Osteoblast (primary cell): ENCODE measurements around the gene SHISA6. TPM values are rescaled to one million over a fixed set of nuclear protein-coding genes. Genes with fewer than 3 reads are reported as not detected.

Experiments
- DNase-seq: peaks from one replicate; pipeline ENCODE4 v3.0.0; 2011; ENCODE audit warnings: low spot score, mixed read lengths; ENCODE audit not compliant: insufficient read length; ENCODE audit errors: missing footprints
- H2AFZ ChIP-seq: 2 replicates; pipeline ENCODE4 v1.6.0; 2011; ENCODE audit warnings: mild to moderate bottlenecking, low read length
- H3K27ac ChIP-seq: 2 replicates; pipeline ENCODE4 v1.5.1; 2011; ENCODE audit warnings: mild to moderate bottlenecking, low read depth, low read length, moderate library complexity
- H3K27me3 ChIP-seq: 2 replicates; pipeline ENCODE4 v1.6.0; 2012; ENCODE audit warnings: mild to moderate bottlenecking, control low read depth, inconsistent platforms, low read length, moderate library complexity; ENCODE audit not compliant: insufficient read depth
- H3K36me3 ChIP-seq: 2 replicates; pipeline ENCODE4 v1.5.1; 2011; ENCODE audit warnings: mild to moderate bottlenecking, low read length, control low read depth, moderate library complexity; ENCODE audit not compliant: insufficient read depth
- H3K4me1 ChIP-seq: 2 replicates; pipeline ENCODE4 v1.5.1; 2011; ENCODE audit warnings: mild to moderate bottlenecking, low read length, control low read depth, moderate library complexity; ENCODE audit not compliant: insufficient read depth
- H3K4me2 ChIP-seq: 2 replicates; pipeline ENCODE4 v1.6.0; 2011; ENCODE audit warnings: mild to moderate bottlenecking, low read length; ENCODE audit not compliant: insufficient read depth
- H3K4me3 ChIP-seq: fragments of 200-600 bp; sonication (generic); 3 replicates; pipeline ENCODE4 v1.5.1; 2012; ENCODE audit warnings: mild to moderate bottlenecking, low read length, inconsistent platforms; ENCODE audit not compliant: insufficient read depth
- H3K79me2 ChIP-seq: 2 replicates; pipeline ENCODE4 v1.6.0; 2012; ENCODE audit warnings: mild to moderate bottlenecking, low read length, control low read depth, inconsistent platforms; ENCODE audit not compliant: insufficient read depth
- H3K9me3 ChIP-seq: 2 replicates; pipeline ENCODE4 v1.5.1; 2011; ENCODE audit warnings: low read depth, low read length, control low read depth
- H4K20me1 ChIP-seq: 2 replicates; pipeline ENCODE4 v1.6.0; 2012; ENCODE audit warnings: mild to moderate bottlenecking, low read length, control low read depth; ENCODE audit not compliant: insufficient read depth
- total RNA-seq: library from RNA; depleted of rRNA; stranded (reverse); fragments of >200 nt; gene quantifications from 2 replicates; pipeline ENCODE4 v1.2.3, GENCODE V29; 2012
- TF ChIP-seq, protein P1 (sequence below): IDR thresholded peaks from 2 replicates; pipeline ENCODE4 v1.5.1; 2011; ENCODE audit warnings: mild to moderate bottlenecking, low read depth, low read length, moderate library complexity; ENCODE audit errors: extremely low read depth

SHISA6 gene
- total RNA-seq, 1 donor: not detected

DNA sequence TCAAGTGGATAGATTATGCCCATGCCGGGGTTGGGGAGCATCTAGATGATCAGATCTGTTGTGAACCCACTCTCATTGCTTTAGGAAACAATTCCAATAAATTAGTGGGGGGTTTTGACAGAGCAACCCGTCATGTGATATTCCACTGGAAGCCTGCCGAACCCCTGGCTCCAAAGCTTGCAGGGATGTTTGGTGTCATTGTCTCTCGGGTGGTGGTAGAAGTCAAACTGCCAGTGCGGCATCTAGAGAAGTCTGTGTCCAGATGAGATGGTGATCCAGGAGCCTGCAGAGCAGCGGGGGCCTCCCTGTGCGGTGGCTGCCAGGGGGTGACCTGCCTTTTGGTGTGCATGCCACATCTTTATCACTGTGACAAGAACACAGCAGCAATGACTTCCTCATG is 91.7 kb downstream of the SHISA6 start:
- H4K20me1 ChIP-seq: no peaks in the 10 kb centered on the region
- H3K27ac ChIP-seq: no peak overlapping the region
- TF ChIP-seq, protein P1, sequence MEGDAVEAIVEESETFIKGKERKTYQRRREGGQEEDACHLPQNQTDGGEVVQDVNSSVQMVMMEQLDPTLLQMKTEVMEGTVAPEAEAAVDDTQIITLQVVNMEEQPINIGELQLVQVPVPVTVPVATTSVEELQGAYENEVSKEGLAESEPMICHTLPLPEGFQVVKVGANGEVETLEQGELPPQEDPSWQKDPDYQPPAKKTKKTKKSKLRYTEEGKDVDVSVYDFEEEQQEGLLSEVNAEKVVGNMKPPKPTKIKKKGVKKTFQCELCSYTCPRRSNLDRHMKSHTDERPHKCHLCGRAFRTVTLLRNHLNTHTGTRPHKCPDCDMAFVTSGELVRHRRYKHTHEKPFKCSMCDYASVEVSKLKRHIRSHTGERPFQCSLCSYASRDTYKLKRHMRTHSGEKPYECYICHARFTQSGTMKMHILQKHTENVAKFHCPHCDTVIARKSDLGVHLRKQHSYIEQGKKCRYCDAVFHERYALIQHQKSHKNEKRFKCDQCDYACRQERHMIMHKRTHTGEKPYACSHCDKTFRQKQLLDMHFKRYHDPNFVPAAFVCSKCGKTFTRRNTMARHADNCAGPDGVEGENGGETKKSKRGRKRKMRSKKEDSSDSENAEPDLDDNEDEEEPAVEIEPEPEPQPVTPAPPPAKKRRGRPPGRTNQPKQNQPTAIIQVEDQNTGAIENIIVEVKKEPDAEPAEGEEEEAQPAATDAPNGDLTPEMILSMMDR: no peak
- no peak overlapping the region for H3K4me3 ChIP-seq
- H2AFZ ChIP-seq: no peak overlapping the region
- H3K79me2 ChIP-seq: no peaks in the 10 kb centered on the region
- H3K9me3 ChIP-seq: no peaks in the 10 kb centered on the region
- H3K4me1 ChIP-seq: no peaks in the 10 kb centered on the region
- no peaks in the 10 kb centered on the region for H3K36me3 ChIP-seq
- DNase-seq: no peak
- H3K27me3 ChIP-seq: no peaks in the 10 kb centered on the region
- no peak overlapping the region for H3K4me2 ChIP-seq

DNA sequence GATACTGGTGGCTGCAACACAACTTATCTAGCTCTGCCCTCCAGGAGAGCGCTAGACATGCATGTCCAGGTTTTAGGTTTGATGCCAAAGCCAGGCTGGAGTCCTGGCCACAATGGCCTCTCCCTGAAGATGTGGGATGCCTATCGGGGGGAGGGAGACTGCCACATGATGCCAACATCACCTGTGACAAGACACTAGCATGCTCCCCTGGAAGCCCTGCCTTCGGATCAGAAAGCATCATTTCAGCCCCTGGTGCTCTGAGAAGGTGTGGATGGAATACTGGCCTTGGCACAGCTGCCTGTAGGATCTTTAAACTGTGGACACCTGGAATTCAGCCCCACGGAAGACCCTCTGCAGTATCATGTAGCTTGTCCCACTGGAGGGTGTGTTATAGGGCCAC is 93.5 kb downstream of the SHISA6 start:
- no peak for DNase-seq
- Histone ChIP-seq H3K4me2 (no peak overlapping the region), H3K79me2 (no peaks in the 10 kb centered on the region), H2AFZ (no peak overlapping the region), H4K20me1 (no peaks in the 10 kb centered on the region), H3K4me1 (no peaks in the 10 kb centered on the region), H3K27me3 (no peaks in the 10 kb centered on the region), H3K36me3 (no peaks in the 10 kb centered on the region), H3K27ac (no peak overlapping the region), H3K9me3 (peaks cover under 1% of the 10 kb centered on the region), H3K4me3 (no peak overlapping the region)
- TF ChIP-seq, protein P1: no peak

DNA sequence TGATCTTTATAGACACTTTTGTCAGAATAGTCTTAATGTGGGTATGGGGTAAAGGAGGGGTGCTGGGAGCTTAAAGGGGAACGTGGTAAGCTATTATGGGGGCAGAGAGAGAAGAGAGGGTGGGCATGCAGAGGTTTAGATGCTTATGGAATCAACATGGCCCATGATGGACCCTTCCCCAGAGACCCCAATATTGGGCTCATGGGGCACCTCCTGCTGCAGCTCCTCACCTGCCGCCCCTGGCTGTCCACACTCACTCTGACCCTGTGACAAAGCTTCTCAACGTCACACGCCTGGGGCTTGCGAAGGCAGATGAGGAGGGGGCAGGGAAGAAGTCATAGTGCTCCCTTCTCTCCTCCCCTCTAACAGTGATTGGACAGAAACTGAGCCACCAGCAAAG is 95.3 kb downstream of the SHISA6 start:
- H3K36me3 ChIP-seq: no peaks in the 10 kb centered on the region
- no peaks in the 10 kb centered on the region for H3K4me1 ChIP-seq

DNA sequence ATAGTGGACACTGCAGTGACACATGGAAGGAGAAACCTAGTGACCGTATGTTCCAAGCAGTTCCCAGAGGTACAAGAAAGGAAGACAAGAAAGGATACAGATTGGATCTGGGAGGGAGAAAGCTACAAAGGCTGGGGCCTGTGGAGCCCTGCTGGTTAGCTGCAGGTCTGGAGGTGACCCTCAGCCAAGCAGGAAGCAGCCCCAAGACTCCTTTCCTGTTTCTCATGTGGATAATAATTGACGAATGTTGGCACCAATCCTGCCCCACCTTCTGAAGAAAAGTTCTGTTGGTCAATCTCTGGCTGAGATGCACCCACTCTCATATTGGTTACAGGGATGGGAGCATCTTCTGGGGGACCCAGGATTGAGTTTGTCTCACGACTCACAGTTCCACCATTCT is 99.8 kb downstream of the SHISA6 start:
- Histone ChIP-seq H3K4me2 (no peak overlapping the region), H4K20me1 (no peaks in the 10 kb centered on the region), H3K9me3 (peaks cover 2% of the 10 kb centered on the region), H3K27ac (no peak overlapping the region), H3K36me3 (no peaks in the 10 kb centered on the region), H3K79me2 (no peaks in the 10 kb centered on the region), H2AFZ (no peak overlapping the region), H3K27me3 (no peaks in the 10 kb centered on the region), H3K4me1 (no peaks in the 10 kb centered on the region), H3K4me3 (no peak overlapping the region)
- no peak for DNase-seq
- TF ChIP-seq, protein P1: no peak

More for the DNA sequence above, 95.3 kb downstream of the SHISA6 start:
- no peaks in the 10 kb centered on the region for H4K20me1 ChIP-seq
- H3K79me2 ChIP-seq: no peaks in the 10 kb centered on the region
- no peak overlapping the region for H3K4me2 ChIP-seq
- H3K27me3 ChIP-seq: no peaks in the 10 kb centered on the region
- no peak overlapping the region for H3K27ac ChIP-seq
- no peak overlapping the region for H2AFZ ChIP-seq
- TF ChIP-seq, protein P1: no peak
- peaks cover 2% of the 10 kb centered on the region for H3K9me3 ChIP-seq
- no peak for DNase-seq
- no peak overlapping the region for H3K4me3 ChIP-seq
